ENCODE measurements around the gene YES1.

DNA sequence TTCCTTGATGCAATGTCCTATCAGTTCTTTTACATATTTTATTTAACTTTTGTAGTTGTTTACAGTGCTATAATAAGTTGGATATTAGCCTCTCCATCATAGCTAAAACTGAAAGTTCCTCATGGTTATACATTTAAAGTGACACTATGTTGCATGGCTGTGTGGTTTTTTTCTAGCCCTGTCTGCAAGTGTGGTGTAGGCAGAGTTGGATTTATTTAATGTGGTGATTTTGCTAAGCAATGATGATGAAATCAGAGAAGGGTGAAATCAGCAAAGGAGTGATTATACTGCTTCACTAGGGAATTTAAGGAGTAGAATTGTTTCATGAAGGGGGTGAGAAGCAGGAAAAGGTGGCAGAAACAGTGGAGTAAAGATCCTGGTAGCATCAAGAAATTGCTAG lies 81.3 kb downstream of the YES1 start:
- TF ChIP-seq POLR2AphosphoS5 (IDR thresholded peaks at IDR 0.05) (no peak), EP300 (conservative IDR thresholded peaks at IDR 0.05; ENCODE audit: poor library complexity, severe bottlenecking) (no peak), EZH2 (IDR thresholded peaks at IDR 0.05; ENCODE audit: borderline replicate concordance, insufficient read depth, low read length, poor library complexity, severe bottlenecking) (no peak)
- TF ChIP-seq, protein P1, sequence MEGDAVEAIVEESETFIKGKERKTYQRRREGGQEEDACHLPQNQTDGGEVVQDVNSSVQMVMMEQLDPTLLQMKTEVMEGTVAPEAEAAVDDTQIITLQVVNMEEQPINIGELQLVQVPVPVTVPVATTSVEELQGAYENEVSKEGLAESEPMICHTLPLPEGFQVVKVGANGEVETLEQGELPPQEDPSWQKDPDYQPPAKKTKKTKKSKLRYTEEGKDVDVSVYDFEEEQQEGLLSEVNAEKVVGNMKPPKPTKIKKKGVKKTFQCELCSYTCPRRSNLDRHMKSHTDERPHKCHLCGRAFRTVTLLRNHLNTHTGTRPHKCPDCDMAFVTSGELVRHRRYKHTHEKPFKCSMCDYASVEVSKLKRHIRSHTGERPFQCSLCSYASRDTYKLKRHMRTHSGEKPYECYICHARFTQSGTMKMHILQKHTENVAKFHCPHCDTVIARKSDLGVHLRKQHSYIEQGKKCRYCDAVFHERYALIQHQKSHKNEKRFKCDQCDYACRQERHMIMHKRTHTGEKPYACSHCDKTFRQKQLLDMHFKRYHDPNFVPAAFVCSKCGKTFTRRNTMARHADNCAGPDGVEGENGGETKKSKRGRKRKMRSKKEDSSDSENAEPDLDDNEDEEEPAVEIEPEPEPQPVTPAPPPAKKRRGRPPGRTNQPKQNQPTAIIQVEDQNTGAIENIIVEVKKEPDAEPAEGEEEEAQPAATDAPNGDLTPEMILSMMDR (IDR thresholded peaks at IDR 0.05; ENCODE audit: poor library complexity, severe bottlenecking), result no peak

All from neural cell (in vitro differentiated cells).